Mammary epithelial cell (primary cell): ENCODE measurements around the gene EFNA5.

Source experiments
- CTCF ChIP-seq, 2 donors: IDR thresholded peaks in 1 of 2; conservative IDR thresholded peaks in 1 of 2; 2 replicates each; pipeline ENCODE4 v1.5.1; 2011 to 2012; ENCODE audit warnings: inconsistent platforms in 2 of 2, low read length in 2 of 2, mild to moderate bottlenecking in 2 of 2, control low read depth in 1 of 2, low read depth in 1 of 2; ENCODE audit not compliant: insufficient read depth in 1 of 2; ENCODE audit errors: extremely low read depth in 1 of 2
- EZH2 ChIP-seq: IDR thresholded peaks from 2 replicates; pipeline ENCODE4 v1.6.1; 2012; ENCODE audit warnings: low read length, inconsistent platforms, borderline replicate concordance

- TF ChIP-seq CTCF (conservative IDR thresholded peaks at IDR 0.05 in 1 of 2, IDR thresholded peaks at IDR 0.05 in 1 of 2; ENCODE audit: extremely low read depth in 1 of 2, insufficient read depth in 1 of 2, low read depth in 1 of 2, low read length in 2 of 2), result no peak
- TF ChIP-seq EZH2, result no peak
These were observed 303.3 kb downstream of the EFNA5 start for GRCh38 chr5:107367480-107367879.
